Activated CD8-positive, alpha-beta memory T cell treated with anti-CD3 and anti-CD28 coated beads, Interleukin-2, amount 50 U/mL, for 1 hour (primary cell): ENCODE results near the gene ACVR2B.
"Not testable (repeated sequence)": the region's sequence is repeated elsewhere in the genome, so short reads cannot be mapped to it uniquely, and the experiment has no call there.

Experiments used
- DNase-seq: peaks from one replicate; pipeline ENCODE4 v3.0.0-alpha.2; 2020; ENCODE audit errors: extremely low read depth

The ACVR2B gene

DNA sequence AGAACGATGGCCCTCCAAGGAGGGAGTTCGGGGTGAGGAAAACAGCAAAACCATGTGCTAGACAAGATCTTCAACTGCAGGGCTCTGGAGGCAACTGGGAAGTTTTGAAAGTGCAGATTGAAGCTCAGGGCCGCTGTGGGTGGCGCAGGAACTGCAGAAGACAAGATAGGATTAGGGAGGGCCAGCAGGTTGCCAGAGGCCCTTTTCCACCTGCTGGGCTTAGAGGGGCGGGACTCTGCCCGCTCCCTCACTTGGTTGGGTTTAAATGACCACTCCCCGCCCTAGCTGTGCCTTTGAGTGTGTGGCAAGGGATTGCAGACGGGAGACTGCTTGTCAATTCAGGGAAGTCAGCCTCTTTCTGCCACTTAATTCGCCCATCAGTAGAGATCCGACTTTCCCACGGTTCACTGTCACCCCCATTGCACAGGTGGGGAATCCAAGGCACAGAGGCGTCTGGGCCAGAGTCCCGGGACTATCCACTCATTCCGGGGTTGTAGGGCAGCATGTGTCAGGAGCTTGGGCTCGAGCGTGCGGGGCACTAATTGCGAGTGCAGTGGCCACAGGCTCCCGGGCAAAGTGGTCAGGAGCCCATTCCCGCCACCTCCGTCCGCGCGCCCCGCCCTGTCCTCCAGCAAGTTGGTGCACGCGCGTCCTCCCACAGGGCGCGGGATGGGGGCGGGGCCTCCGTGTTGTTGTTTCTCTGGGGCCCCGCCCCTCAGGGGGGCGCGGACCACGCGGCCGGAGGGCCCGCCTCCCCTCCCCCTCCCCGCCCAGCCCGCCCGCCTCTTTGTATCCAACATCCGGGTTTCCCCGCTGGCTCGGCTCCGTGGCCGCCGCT lies at the start of gene ACVR2B:
Gene ACVR2B, plus strand, starts transcription at position 816 of the 838 bp plus-strand sequence. CDS start 433 bp downstream, outside the sequence.
- peak; percentile 16 for DNase-seq

DNA sequence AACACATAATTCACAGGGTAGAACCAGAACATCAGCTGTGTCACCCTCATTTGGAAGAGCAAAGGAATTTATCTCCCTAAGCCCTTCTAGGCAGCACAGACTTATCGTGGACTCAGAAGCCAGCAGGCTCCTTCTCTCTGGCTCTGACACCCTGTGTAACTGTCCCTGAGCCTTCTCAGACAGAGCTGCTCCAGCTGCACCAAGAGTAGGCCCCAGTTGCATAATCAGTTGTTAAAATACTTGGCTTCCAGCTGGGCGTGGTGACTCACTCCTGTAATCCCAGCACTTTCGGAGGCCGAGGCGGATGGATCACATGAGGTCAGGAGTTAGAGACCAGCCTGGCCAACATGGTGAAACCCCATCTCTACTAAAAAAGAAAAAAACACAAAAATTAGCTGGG lies 49.4 kb upstream of the ACVR2B start:
- no peak for DNase-seq

DNA sequence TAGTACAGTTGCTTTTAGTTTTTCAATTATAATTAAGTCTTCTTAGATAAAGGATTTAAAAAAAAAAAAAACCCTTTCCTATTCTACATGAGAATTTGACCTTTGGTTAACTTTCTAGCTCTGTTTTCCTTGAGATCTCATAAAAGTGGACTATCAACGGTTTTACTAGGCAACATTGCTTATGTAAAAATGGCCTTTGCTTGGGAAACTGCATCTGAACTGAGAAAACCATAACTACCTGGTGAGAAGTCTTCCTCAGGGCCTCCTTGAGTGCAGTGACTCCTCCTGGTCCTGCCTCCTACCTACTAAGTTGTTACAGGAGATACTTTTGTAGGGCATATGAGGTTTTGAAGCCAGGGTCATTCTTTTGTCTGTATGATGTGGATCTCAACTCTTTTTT lies 42.1 kb upstream of the ACVR2B start:
- no peak for DNase-seq

- DNase-seq: not testable (repeated sequence)
Measured at GRCh38 chr3:38420758-38421157, 32.9 kb upstream of the ACVR2B start.

GRCh38 chr3:38421679-38422336 lies 31.9 kb upstream of the ACVR2B start:
- no peak for DNase-seq

- DNase-seq: not testable (repeated sequence)
Measured at GRCh38 chr3:38426798-38427426, 26.8 kb upstream of the ACVR2B start.

DNA sequence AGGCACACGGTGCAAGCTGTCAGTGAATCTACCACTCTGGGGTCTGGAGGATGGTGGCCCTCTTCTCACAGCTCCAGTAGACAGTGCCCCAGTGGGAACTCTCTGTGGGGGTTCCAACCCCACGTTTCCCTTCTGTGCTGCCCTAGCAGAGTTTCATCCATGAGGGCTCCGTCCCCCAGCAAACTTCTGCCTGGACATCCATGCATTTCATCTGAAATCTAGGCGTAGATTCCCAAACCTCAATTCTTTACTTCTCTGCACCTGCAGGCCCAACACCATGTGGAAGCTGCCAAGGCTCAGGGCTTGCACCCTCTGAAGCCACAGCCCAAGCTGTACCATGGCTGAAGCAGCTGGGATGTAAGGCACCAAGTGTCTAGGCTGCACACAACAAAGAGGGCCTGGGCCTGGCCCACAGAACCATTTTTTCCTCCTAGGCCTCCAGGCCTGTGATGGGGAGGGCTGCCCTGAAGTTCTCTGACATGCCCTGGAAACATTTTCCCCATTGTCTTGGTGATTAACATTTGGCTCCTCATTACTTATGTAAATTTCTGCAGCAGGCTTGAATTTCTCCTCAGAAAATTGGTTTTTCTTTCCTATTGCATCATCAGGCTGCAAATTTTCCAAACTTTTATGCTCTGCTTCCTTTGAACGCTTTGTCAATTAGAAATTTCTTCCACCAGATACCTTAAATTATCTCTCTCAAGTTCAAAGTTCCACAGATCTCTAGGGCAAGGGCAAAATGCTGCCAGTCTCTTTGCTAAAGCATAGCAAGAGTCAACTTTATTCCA lies 20.6 kb upstream of the ACVR2B start:
- not testable (repeated sequence) for DNase-seq

DNA sequence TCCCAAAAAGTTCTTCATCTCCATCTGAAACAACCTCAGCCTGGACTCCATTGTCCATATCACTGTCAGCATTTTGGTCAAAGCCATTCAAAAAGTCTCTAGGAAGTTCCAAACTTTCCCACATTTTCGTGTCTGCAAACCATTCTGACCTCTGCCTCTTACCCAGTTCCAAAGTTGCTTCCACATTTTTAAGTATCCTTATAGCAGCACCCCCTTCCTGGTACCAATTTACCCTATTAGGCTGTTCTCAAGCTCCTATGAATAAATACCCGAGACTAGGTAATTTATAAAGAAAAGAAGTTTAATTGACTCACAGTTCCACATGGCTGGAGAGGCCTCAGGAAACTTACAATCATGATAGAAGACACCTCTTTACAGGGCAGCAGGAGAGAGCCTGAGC lies 20.0 kb upstream of the ACVR2B start:
- not testable (repeated sequence) for DNase-seq

DNA sequence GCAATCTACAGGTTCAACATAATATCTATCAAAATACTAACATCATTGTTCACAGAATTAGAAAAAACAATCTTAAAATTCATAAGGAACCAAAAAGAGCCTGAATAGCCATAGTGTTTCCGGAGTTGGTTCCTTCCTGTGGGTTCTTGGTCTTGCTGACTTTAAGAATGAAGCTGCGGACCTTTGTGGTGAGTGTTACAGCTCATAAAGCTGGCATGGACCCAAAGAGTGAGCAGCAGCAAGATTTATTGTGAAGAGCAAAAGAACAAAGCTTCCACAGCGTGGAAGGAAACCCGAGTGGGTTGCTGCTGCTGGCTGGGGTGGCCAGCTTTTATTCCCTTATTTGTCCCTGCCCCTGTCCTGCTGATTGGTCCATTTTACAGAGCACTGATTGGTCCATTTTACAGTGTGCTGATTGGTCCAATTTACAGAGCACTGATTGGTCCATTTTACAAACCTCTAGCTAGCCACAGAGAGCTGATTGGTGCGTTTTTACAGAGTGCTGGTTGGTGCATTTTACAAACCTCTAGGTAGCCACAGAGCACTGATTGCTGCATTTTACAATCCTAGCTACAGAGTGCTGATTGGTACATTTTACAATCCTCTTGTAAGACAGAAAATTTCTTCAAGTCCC lies 15.1 kb upstream of the ACVR2B start:
- not testable (repeated sequence) for DNase-seq

GRCh38 chr3:38443205-38443604 lies 10.5 kb upstream of the ACVR2B start:
- not testable (repeated sequence) for DNase-seq

- no peak for DNase-seq
Measured at GRCh38 chr3:38446085-38446686, 7.5 kb upstream of the ACVR2B start.

- DNase-seq: no peak
Measured at GRCh38 chr3:38446812-38447211, 6.9 kb upstream of the ACVR2B start.

DNA sequence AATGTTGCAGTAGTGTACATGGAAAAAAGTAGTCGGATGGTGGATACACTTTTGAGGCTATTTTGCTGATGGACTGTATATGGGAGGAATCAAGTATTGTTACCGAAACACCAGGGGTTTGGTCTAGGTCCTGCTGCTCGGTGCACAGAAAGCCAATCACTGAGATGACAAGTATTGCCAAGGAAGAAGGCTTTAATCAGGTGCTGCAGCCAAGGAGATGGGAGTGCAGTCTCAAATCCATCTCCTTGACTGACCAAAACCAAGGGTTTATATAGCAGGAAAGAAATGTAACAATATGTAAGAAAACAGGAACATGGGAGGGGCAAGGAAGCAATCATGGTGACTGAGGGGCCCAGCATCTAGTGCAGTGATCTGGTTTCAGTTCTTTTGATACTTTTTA lies 2.8 kb upstream of the ACVR2B start:
- no peak for DNase-seq

GRCh38 chr3:38453913-38454177 lies 155 bp downstream of the ACVR2B start:
- no peak for DNase-seq

GRCh38 chr3:38454178-38454883 lies 641 bp downstream of the ACVR2B start:
- DNase-seq: no peak

GRCh38 chr3:38454884-38455638 lies 1.4 kb downstream of the ACVR2B start:
- DNase-seq: no peak

GRCh38 chr3:38455639-38456430 lies 2.1 kb downstream of the ACVR2B start:
- no peak for DNase-seq

DNA sequence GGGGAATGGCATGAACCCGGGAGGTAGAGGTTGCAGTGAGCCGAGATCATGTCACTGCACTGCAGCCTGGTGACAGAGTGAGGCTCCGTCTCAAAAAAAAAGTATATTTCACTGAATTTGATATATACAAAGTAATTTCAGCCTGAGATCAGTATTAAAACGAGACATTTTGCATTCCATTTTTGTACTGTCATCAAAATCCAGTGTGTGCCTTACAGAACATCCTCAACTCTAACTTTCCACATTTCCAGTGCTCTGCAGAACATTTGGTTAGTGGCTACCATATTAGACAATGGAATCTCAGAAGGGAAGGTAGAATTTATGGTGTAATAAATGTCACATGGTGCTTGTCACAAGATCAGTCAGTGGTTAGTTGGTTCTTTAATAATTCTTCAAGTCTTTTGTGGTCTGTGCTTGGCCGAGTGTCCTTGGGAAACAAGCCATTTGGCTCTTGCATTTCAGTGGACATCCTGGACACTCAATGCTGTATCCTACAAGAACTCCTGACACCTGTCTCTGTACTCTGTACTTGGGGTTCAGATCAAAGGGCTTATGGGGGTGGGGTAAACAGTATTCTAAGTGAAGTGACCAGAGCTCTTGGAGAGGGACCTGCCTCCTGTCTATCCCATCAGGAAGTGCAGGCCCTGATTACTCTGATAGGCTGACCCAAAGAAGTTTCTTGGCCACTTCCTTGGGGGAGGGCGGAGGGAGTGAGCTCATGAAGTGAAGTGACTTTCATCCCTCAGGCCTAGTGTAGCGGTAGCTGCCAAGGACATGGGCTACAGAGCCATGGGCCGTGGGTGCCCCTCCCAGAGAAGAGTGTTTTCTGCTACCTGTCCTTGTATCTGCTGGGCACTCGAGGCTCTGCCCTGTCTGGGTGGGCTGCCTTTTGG lies 3.7 kb downstream of the ACVR2B start:
- DNase-seq: no peak
